A549 (cell line): ENCODE results near the gene SH3PXD2A.

Source experiments
- JUNB ChIP-seq: fragments of >200 bp; sonication (Bioruptor Twin); formaldehyde crosslinking; IDR thresholded peaks from 2 replicates; pipeline ENCODE4 v1.6.1; 2016
- MAFK ChIP-seq: fragments of 450-650 bp; IDR thresholded peaks from 2 replicates; pipeline ENCODE4 v1.6.1; 2014; ENCODE audit not compliant: partially characterized antibody
- POLR2A ChIP-seq: IDR thresholded peaks from 2 replicates; pipeline ENCODE4 v1.6.1; 2012; ENCODE audit warnings: mild to moderate bottlenecking, low read length
- RAD21 ChIP-seq, 2 experiments: fragments of >200 bp in 1 of 2; sonication (Bioruptor Twin) in 1 of 2; formaldehyde crosslinking in 1 of 2; IDR thresholded peaks in 1 of 2; conservative IDR thresholded peaks in 1 of 2; 2 replicates in 1 of 2; 3 replicates in 1 of 2; pipeline ENCODE4 v1.6.1; 2012 to 2018; ENCODE audit warnings: inconsistent platforms in 1 of 2
- TF ChIP-seq, protein P1 (sequence below): fragments of >200 bp; sonication (Bioruptor Twin); formaldehyde crosslinking; IDR thresholded peaks from 3 replicates; pipeline ENCODE4 v1.5.1; 2016

DNA sequence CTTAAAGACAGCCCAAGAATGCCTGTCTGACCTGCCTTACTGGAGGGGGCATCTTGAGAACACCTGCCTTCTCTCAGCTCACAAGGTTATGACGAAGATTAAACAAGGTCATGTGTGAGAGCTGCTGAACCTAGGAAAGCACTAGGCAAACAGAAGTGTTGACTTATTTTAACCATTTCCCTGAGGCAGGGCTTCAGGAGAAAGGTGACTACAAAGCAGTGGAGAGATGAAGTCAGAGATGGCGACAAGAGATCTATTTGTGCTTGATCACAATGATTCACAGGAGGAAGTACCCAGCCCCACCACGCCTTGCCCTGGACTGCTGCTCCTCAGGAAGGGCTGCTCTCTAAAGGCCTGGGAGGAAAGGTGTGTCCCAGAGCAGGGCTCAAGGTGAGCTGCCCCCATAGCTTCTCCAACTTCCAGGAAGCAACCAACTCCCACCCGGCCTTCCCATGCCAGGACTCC lies 34.9 kb upstream of the SH3PXD2A start:
- TF ChIP-seq, protein P1, sequence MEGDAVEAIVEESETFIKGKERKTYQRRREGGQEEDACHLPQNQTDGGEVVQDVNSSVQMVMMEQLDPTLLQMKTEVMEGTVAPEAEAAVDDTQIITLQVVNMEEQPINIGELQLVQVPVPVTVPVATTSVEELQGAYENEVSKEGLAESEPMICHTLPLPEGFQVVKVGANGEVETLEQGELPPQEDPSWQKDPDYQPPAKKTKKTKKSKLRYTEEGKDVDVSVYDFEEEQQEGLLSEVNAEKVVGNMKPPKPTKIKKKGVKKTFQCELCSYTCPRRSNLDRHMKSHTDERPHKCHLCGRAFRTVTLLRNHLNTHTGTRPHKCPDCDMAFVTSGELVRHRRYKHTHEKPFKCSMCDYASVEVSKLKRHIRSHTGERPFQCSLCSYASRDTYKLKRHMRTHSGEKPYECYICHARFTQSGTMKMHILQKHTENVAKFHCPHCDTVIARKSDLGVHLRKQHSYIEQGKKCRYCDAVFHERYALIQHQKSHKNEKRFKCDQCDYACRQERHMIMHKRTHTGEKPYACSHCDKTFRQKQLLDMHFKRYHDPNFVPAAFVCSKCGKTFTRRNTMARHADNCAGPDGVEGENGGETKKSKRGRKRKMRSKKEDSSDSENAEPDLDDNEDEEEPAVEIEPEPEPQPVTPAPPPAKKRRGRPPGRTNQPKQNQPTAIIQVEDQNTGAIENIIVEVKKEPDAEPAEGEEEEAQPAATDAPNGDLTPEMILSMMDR, result no peak
- TF ChIP-seq POLR2A (no peak), JUNB (peak; percentile 70), MAFK (peak; percentile 65), RAD21 (conservative IDR thresholded peaks at IDR 0.05 in 1 of 2, IDR thresholded peaks at IDR 0.05 in 1 of 2) (peak in 1 of 2 experiments; percentile 36; a peak in 3 of 5 replicates)
